GM18499 (cell line): ENCODE measurements around the gene AGAP1.

Experiments used
- ATAC-seq: cut with Tn5 transposase; IDR thresholded peaks from one replicate; pipeline ENCODE4 v1.9.1; 2021; ENCODE audit warnings: moderate number of reproducible peaks; ENCODE audit not compliant: insufficient read depth, unreplicated experiment

The AGAP1 gene

DNA sequence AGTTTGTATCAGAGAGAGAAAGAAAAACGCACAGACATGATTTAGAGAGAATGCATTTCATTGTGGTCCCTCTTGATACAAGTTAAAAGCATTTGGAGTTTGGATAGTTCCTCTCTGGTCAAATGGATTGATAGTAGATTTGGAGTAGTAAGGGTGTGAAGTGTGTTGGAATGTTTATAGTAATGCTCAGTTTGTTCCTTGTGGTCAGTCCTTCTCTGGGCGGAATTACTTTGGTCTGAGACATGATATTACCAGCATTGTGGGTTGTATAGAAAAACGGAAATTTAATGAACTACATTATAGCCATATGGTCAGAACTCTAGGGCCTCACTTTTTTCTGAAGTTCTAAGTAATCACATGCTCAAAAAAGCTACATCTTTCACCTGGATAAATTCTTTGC lies 178.9 kb downstream of the AGAP1 start:
- no peak for ATAC-seq

DNA sequence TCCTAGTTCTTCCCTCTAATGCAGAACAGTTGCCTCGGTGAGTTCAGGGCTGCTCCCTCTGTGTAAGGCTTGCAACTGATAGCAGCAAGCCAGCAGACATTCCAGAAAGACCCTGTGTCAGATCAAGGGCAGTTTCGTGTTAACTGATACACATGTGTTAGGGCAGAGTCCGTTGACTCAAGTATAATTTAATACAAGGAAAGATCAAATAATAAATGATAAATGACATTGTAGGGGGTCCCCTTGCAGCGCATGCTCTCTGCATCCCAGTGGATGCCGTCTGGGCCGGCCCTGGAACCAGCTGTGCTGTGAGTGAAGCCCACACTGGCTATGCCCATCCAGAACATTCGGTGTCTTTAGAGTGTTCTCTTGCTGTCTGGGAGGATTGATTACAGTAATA lies 180.3 kb downstream of the AGAP1 start:
- ATAC-seq, result no peak

DNA sequence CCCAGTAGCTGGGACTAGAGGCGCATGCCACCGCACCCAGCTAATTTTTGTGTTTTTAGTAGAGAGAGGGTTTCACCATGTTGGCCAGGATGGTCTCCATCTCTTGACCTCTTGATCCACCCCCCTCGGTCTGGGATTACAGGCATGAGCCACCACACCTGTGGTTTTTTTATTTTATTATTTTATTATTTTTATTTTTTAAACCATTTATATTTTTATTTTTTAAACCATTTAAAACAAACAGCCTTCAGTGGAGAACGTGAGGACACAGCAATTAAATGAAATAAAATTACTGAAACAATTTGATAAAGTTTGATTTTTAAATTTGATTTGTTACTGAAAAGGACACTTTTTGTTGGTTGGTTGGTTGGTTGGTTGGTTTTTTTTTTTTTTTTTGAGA lies 181.0 kb downstream of the AGAP1 start:
- ATAC-seq, result no peak

DNA sequence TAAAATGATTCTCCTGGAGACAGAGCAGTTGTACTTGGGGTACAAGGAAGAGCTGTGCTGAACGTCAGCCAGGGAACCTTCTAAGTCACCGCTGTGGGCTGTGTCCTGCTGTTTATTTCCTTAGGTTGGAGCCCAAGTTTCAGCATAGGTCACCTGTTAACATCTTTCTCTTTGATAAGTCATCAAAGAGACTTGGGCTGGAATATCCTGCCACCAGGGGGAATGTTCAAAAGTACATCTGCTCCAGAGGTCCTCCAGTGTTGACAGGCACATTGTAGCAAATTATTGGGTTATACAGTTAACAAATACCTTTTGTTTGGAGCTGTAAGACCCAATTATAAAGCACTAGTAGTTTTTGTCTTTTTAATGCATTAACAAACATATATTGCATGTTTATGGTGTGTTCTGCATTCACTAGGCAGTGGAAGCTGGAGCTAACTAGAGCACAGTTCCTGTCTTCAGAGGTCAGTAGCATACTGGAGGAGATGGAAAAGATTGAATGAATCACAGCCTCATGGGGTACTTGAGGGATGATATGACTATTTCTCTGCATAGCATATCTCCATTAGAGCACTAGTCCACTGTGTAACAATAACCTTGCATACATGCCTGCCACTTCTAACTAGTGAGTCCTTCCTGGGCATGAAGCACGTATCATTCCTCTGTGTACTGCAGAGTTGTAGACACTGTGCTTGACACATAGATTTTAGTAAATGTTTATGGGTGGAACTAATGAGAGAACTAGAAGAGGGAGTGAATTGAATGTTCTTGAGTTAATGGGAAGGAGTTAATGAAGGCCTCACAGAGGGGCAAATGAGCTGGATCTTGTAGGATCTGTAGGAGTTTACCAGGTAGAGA lies 182.1 kb downstream of the AGAP1 start:
- ATAC-seq, result no peak

DNA sequence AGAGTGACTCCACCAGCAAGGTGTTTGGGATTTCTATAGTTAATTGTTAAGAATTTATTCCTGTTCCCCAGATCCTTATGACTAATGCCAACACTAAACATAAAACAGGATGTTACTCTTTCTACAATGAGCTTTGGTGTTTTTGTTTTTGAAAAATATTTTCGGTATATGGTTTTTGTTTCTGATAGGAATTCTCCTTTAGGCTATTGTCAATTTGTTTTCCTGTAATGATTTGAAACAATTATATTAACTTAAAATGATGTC lies 182.6 kb downstream of the AGAP1 start:
- no peak for ATAC-seq

- ATAC-seq, result no peak
Measured at GRCh38 chr2:235677276-235677788, 183.5 kb downstream of the AGAP1 start.

DNA sequence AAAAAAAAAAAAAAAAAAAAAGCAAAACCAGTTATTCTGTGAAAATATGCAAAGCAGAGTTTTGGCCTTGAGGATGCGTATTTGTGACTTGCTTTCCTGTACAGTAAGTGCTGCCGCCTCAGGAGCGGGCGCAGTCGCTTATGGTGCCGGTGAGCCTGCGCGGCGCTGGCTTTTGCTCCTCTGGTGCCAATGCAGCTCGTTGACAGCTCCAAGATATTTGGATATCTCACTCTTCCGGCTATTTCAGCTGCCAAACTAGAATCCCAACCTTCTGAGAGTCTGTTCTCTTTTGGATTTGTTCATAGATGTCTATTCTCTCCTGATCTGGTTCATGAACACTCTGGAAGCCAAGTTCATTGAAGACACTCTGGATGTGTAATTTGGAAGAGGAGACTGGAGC lies 184.1 kb downstream of the AGAP1 start:
- no peak for ATAC-seq

DNA sequence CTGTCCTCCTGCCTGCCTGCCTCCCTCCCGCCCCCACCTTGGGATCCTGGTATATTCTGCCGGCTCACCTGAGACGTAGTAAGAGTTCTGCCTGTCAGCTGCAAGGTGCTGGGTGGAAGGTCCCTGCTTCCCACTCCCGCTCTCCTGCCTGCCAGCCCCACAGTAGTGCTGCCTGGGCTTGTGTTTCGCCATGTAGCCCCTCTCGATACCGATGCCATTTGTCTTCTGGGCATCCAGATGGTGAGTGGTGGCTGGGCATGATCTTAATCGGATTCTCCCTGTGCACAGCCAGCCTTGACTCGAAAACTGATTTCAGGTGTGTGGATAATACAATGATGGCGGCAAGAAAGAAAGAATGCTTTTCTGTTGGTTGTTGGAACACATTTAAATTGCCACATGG lies 184.9 kb downstream of the AGAP1 start:
- ATAC-seq, result no peak

- no peak for ATAC-seq
Measured at GRCh38 chr2:235679471-235679870, 185.6 kb downstream of the AGAP1 start.

GRCh38 chr2:235685024-235685721 lies 191.3 kb downstream of the AGAP1 start:
- no peak for ATAC-seq

- ATAC-seq, result no peak
Measured at GRCh38 chr2:235688511-235689426, 194.9 kb downstream of the AGAP1 start.

DNA sequence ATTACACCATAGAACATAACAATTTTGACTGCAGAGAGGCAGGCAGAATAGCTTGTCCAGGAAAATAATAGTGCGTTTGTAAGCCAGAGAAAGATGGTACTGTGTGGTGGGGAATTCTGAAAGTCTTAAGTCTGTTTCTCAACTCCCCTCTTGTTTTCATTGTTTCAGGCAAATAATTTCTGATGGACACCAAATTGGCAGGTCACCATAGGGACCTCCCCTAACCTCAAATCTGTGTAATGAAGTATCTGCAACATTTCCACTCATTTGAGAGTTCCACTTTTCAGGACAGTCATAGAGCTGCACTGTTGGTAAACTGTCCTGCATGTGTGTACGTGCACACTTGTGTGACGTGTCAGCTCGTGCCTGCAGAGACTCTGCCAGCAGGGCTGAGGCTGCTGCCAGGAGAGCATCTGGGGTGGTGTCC lies 195.6 kb downstream of the AGAP1 start:
- no peak for ATAC-seq

DNA sequence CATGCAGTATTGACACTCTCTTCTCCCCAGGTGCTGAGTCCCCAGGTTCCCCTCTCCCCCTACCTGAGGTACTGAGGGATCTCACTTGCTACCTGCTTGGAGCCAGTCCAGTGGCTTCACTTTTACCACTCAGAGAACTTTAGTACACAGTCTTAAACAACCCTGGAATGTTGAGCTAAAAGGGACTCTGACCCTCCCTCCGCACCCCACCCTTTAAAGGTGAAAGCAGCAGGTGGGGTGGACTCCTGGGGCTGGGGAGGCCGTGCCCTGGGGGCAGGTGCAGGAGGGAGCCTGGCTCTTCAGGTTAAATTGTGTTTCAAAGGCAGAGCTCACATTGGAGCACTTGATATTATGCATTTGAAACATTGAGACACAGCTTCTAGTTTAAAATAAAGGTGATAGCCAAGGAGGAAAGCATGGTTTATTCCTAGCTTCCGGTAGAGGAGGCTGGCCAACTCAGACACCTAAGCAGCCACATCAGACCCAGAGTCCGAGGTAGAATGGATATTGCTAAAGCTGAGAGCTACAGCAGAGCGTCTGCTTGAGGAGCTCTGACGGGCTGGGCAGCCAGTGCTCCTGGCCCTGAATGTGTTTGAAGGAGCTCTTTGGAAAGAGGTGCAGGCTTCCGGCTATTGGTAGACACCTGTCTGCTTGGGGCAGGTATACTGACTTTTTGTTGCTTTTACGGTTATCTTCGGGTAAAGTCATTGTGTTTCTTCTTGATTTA lies 196.4 kb downstream of the AGAP1 start:
- ATAC-seq, result no peak

DNA sequence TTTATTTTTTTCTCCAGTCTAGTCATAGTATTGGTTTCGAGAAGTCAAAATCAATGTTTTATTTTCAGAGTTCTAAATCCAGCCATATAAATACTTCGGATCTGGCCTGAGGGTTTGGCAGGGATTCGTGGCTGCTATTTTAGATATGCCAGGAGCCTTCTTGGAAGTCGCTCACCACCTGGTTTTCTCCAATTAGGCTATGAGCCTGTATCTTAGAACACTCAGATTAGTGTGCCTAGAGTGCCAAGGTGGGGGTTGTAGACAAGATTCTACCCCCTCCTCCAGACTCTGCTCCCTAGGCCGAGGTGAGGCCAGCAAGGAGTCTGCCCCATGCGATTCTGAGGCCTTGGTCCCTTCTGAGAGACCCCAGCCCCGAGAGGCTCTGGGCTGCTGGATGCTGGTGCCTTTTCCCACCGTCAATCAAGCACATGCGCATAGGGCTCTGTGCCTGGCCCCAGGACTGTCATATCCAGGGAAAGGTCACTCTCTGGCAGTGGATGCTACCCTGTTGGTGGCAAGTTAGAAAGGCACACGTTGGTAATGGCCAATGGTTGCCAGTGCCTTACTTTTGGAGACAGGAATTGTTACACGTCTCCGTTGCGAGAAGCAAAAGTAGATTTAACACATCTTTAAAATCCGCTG lies 197.1 kb downstream of the AGAP1 start:
- ATAC-seq, result no peak

- no peak for ATAC-seq
Measured at GRCh38 chr2:235692076-235692475, 198.2 kb downstream of the AGAP1 start.

GRCh38 chr2:235692671-235693171 lies 198.9 kb downstream of the AGAP1 start:
- no peak for ATAC-seq

DNA sequence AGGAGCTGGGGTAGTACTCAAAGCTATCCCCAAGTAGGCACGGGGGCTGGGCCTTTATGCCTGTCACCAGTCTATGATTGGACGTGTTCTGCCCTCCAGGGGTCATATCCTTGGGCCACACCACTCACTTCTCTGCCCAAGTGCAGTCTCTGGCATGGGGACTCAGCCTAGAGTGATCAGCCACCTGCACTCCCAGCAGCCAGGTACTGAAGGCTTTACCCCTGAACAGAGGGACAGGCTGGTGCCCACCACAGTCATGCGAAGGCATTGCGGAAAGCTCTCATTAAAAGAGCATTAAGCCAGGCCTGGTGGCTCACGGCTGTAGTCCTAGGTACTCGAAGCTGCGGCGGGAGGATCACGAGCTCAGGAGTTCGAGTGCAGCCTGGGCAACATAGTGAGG lies 199.4 kb downstream of the AGAP1 start:
- no peak for ATAC-seq

DNA sequence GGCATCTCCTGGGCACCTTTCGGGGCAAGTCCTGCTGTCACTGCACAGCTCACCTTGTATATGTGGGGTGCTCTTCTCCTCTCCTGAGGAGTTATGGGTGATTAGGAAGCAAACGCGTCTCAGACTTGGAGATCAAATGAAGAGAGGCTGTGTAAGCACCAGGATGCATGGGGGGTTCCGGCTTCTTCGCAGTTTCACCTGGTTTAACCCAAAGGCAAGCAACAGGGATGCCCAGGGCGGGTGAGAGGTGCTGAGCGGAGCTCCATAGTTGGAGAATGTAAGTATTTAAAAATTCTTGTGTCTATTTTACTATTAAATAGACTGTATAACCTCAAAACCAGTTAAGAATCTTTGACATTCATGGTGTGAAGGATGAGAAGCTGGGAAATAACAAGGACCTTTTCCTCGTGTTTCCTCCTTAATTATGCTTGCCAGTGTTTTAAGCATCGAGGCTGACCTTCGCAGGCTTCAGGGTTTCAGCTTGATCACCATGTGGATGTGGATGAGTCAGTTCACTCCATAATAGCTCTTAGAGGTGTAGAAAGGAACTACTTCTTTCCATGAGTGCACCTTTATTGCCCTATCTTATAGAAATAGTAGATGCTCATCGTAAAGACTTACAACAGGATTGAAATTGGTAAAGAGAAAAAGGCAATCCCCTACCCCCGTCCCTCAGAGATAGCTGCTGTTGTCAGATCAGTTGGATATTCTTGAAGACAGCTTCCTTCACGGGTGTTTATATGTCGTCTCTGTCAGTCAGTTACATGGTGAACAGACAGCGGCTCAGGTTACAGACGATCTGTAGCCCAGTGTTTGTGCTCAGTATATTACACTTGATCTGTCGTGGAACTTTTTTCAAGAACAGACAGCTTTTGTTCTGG lies 201.1 kb downstream of the AGAP1 start:
- no peak for ATAC-seq

- ATAC-seq, result no peak
Measured at GRCh38 chr2:235695602-235695895, 201.7 kb downstream of the AGAP1 start.
